Caki2 (cell line): Measurements from ENCODE around the gene SOX30. TPM values are rescaled to one million over a fixed set of nuclear protein-coding genes. Genes with fewer than 3 reads are reported as not detected.

ENCODE experiments used
- DNase-seq: peaks from one replicate; pipeline ENCODE4 v3.0.0-alpha.2; 2015; ENCODE audit warnings: low read depth
- in situ Hi-C: cut with HindIII; loops from 2 replicates; pipeline ENCODE4 v1.10.0; 2016; ENCODE audit warnings: low sequenced_read_pairs, low pct_unique_long_range_greater_than_20kb, mixed read lengths
- total RNA-seq: library from RNA; depleted of rRNA; stranded (reverse); fragments of >200 nt; shearing (Covaris generic); gene quantifications from 2 replicates; pipeline ENCODE4 v1.2.3, GENCODE V29; 2014; ENCODE audit warnings: low replicate concordance

Gene SOX30
- total RNA-seq, 1 experiment from 2014 or later = not detected

GRCh38 chr5:157613385-157614245 is 38.6 kb downstream of the SOX30 start:
- no peak for DNase-seq
- in situ Hi-C loops = no loop called here

- DNase-seq = no peak
- in situ Hi-C loops = no loop called here
Observed at GRCh38 chr5:157612581-157612980, 39.7 kb downstream of the SOX30 start.

- in situ Hi-C loops = no loop called here
- no peak for DNase-seq
Observed at GRCh38 chr5:157611571-157612476, 40.4 kb downstream of the SOX30 start.

GRCh38 chr5:157610990-157611389 is 41.2 kb downstream of the SOX30 start:
- DNase-seq = no peak
- in situ Hi-C loops = no loop called here

- in situ Hi-C loops = no loop called here
- no peak for DNase-seq
Observed at GRCh38 chr5:157608972-157609565, 43.2 kb downstream of the SOX30 start.

GRCh38 chr5:157607371-157608161 is 44.7 kb downstream of the SOX30 start:
- in situ Hi-C loops = no loop called here
- peak; percentile 25 for DNase-seq

- no peak for DNase-seq
- in situ Hi-C loops = no loop called here
Observed at GRCh38 chr5:157606046-157606445, 46.2 kb downstream of the SOX30 start.

GRCh38 chr5:157603333-157604190 is 48.7 kb downstream of the SOX30 start:
- DNase-seq = peak; percentile 12
- in situ Hi-C loops = no loop called here

GRCh38 chr5:157602505-157602904 is 49.7 kb downstream of the SOX30 start:
- DNase-seq = no peak
- in situ Hi-C loops = no loop called here

GRCh38 chr5:157600252-157600651 is 52.0 kb downstream of the SOX30 start:
- DNase-seq = no peak
- in situ Hi-C loops = no loop called here

GRCh38 chr5:157599565-157599964 is 52.7 kb downstream of the SOX30 start:
- DNase-seq = no peak
- in situ Hi-C loops = no loop called here

- in situ Hi-C loops = no loop called here
- no peak for DNase-seq
Observed at GRCh38 chr5:157598350-157598936, 53.8 kb downstream of the SOX30 start.

- in situ Hi-C loops = no loop called here
- no peak for DNase-seq
Observed at GRCh38 chr5:157597277-157597676, 55.0 kb downstream of the SOX30 start.

- no peak for DNase-seq
- in situ Hi-C loops = no loop called here
Observed at GRCh38 chr5:157596487-157596886, 55.8 kb downstream of the SOX30 start.

GRCh38 chr5:157594675-157595459 is 57.4 kb downstream of the SOX30 start:
- in situ Hi-C loops = no loop called here
- no peak for DNase-seq

GRCh38 chr5:157594257-157594656 is 58.0 kb downstream of the SOX30 start:
- in situ Hi-C loops = no loop called here
- no peak for DNase-seq
